MM.1S (cell line): ENCODE measurements around the gene TKT.
"Not testable (repeated sequence)": the region's sequence is repeated elsewhere in the genome, so short reads cannot be mapped to it uniquely, and the experiment has no call there.

Experiments
- DNase-seq: peaks from one replicate; pipeline ENCODE4 v3.0.0-alpha.2; 2015
- H2AFZ ChIP-seq: fragments of 300-600 bp; sonication (generic); 2 replicates; pipeline ENCODE4 v1.6.0; 2016; ENCODE audit warnings: antibody characterized with exemption, low read length
- H3F3A ChIP-seq: fragments of 300-600 bp; sonication (generic); 2 replicates; pipeline ENCODE4 v1.6.1; 2016; ENCODE audit warnings: mild to moderate bottlenecking, antibody characterized with exemption, low read length, moderate library complexity, mixed read lengths; ENCODE audit not compliant: insufficient read depth
- H3K27ac ChIP-seq: fragments of 300-600 bp; sonication (generic); 2 replicates; pipeline ENCODE4 v1.5.1; 2016; ENCODE audit warnings: mild to moderate bottlenecking, low read length
- H3K27me3 ChIP-seq: fragments of 300-600 bp; sonication (generic); replicated peaks from 2 replicates; pipeline ENCODE4 v1.6.0; 2016; ENCODE audit warnings: low read length; ENCODE audit not compliant: insufficient read depth
- H3K36me3 ChIP-seq: fragments of 300-600 bp; sonication (generic); replicated peaks from 2 replicates; pipeline ENCODE4 v1.6.1; 2016; ENCODE audit warnings: mild to moderate bottlenecking, low read length, mixed read lengths; ENCODE audit not compliant: insufficient read depth
- H3K4me1 ChIP-seq: fragments of 300-600 bp; sonication (generic); 2 replicates; pipeline ENCODE4 v1.6.1; 2016; ENCODE audit warnings: low read length, mixed read lengths
- H3K4me2 ChIP-seq: fragments of 300-600 bp; sonication (generic); 2 replicates; pipeline ENCODE4 v1.6.0; 2016; ENCODE audit warnings: low read depth, low read length
- H3K4me3 ChIP-seq: fragments of 300-600 bp; sonication (generic); 2 replicates; pipeline ENCODE4 v1.5.1; 2016; ENCODE audit warnings: low read length, mixed read lengths
- H3K79me2 ChIP-seq: fragments of 300-600 bp; sonication (generic); 2 replicates; pipeline ENCODE4 v1.6.1; 2016; ENCODE audit warnings: mixed run types, low read length, mixed read lengths
- H3K9ac ChIP-seq: fragments of 300-600 bp; sonication (generic); 2 replicates; pipeline ENCODE4 v1.6.1; 2016; ENCODE audit warnings: low read length, mixed read lengths
- H3K9me2 ChIP-seq: fragments of 300-600 bp; sonication (generic); replicated peaks from 2 replicates; pipeline ENCODE4 v1.6.1; 2016; ENCODE audit warnings: mild to moderate bottlenecking, low read length, mixed read lengths; ENCODE audit not compliant: insufficient read depth
- H3K9me3 ChIP-seq: fragments of 300-600 bp; sonication (generic); replicated peaks from 2 replicates; pipeline ENCODE4 v1.6.1; 2016; ENCODE audit warnings: mild to moderate bottlenecking, low read length, mixed read lengths; ENCODE audit not compliant: insufficient read depth
- H4K20me1 ChIP-seq: fragments of 300-600 bp; sonication (generic); 2 replicates; pipeline ENCODE4 v1.6.1; 2016; ENCODE audit warnings: mild to moderate bottlenecking, low read length, moderate library complexity, mixed read lengths; ENCODE audit not compliant: insufficient read depth
- EZH2 ChIP-seq: fragments of 300-600 bp; sonication (generic); optimal IDR thresholded peaks from 2 replicates; pipeline ENCODE3; 2017; ENCODE audit warnings: low read depth, mild to moderate bottlenecking, antibody characterized with exemption, low read length, mixed read lengths
- EZH2phosphoT487 ChIP-seq: fragments of 300-600 bp; sonication (generic); IDR thresholded peaks from 2 replicates; pipeline ENCODE4 v1.6.1; 2018; ENCODE audit warnings: antibody characterized with exemption, low read length
- TF ChIP-seq, protein P1 (sequence below): fragments of 300-600 bp; sonication (generic); IDR thresholded peaks from 2 replicates; pipeline ENCODE4 v1.5.1; 2016; ENCODE audit warnings: antibody characterized with exemption, low read length, mixed read lengths

The TKT gene

DNA sequence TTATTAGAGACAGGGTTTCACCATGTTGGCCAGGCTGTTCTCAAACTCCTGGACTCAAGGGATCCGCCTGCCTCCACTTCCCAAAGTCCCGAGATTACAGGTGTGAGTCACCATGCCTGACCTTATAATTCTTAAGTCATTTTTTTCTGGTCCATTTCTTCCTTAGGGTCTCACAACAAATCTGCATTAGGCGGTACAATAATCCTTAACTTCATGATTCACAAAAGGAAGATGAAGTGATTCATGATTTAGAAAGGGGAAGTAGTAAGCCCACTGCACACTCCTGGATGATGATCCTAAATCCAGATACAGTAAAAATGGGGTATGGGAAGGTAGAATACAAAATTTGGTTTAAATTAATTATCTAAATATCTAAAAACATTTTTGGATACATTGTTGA, 45.0 kb upstream of the TKT start:
- no peaks in the 10 kb centered on the region for H3K9me2 ChIP-seq
- H3K4me2 ChIP-seq = no peak overlapping the region
- no peaks in the 10 kb centered on the region for H4K20me1 ChIP-seq
- TF ChIP-seq EZH2 = no peak
- TF ChIP-seq EZH2phosphoT487 = no peak
- TF ChIP-seq, protein P1, sequence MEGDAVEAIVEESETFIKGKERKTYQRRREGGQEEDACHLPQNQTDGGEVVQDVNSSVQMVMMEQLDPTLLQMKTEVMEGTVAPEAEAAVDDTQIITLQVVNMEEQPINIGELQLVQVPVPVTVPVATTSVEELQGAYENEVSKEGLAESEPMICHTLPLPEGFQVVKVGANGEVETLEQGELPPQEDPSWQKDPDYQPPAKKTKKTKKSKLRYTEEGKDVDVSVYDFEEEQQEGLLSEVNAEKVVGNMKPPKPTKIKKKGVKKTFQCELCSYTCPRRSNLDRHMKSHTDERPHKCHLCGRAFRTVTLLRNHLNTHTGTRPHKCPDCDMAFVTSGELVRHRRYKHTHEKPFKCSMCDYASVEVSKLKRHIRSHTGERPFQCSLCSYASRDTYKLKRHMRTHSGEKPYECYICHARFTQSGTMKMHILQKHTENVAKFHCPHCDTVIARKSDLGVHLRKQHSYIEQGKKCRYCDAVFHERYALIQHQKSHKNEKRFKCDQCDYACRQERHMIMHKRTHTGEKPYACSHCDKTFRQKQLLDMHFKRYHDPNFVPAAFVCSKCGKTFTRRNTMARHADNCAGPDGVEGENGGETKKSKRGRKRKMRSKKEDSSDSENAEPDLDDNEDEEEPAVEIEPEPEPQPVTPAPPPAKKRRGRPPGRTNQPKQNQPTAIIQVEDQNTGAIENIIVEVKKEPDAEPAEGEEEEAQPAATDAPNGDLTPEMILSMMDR = no peak
- H3K36me3 ChIP-seq = peaks cover 3% of the 10 kb centered on the region; the same call in 1 of the 2 replicates
- H3K9ac ChIP-seq = no peak overlapping the region
- H3K4me3 ChIP-seq = no peak overlapping the region
- no peaks in the 10 kb centered on the region for H3K27me3 ChIP-seq
- no peaks in the 10 kb centered on the region for H3K79me2 ChIP-seq
- no peaks in the 10 kb centered on the region for H3F3A ChIP-seq
- no peaks in the 10 kb centered on the region for H3K4me1 ChIP-seq
- H3K27ac ChIP-seq = no peak overlapping the region
- DNase-seq = no peak
- no peak overlapping the region for H2AFZ ChIP-seq
- H3K9me3 ChIP-seq = no peaks in the 10 kb centered on the region

DNA sequence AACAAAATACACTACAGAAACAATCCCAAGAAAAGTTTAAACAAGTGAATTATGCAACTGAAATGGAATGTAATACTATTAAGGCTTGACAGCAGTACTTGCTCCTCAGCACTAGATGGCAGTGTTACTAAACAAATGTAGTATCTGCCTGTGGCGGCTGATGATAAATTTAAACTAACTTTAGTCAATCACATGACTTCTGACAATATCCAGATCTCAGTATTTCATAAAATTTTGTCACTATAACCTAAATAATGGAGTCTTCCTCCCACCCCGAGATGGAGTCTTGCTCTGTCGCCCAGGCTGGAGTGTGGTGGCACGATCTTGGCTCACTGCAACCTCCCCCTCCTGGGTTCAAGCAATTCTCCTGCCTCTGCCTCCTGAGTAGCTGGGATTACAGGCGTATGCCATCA, 43.8 kb upstream of the TKT start:
- H3K27me3 ChIP-seq, H3K9ac ChIP-seq, H3K9me2 ChIP-seq, H2AFZ ChIP-seq, H3K36me3 ChIP-seq, H3K79me2 ChIP-seq, H4K20me1 ChIP-seq, H3K27ac ChIP-seq, H3K4me2 ChIP-seq, H3K4me3 ChIP-seq, H3K4me1 ChIP-seq, H3F3A ChIP-seq, H3K9me3 ChIP-seq: not testable (repeated sequence)
- TF ChIP-seq, protein P1 = peak; percentile 79
- peak; percentile 61 for DNase-seq

DNA sequence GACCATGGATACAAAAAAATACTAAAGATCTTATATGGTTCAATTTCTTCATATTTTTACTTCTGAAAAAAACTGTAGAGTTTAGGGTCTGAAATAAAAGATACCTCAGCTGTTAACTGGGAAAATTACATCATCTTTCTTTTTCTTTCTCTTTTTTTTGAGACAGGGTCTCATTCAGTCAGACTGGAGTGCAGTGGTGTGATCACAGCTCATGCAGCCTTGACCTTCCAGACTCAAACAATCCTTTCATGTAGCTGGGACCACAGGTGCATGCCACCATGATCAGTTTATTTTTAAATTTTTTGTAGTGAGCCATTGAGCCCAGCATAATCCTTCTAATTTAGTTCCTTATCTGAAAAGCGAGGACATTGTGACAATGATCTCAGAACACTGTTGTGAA, 39.6 kb upstream of the TKT start:
- Histone ChIP-seq H3K27me3 (no peaks in the 10 kb centered on the region), H3K27ac (no peak overlapping the region), H3K4me3 (no peak overlapping the region), H3K4me1 (no peaks in the 10 kb centered on the region), H3K9me2 (no peaks in the 10 kb centered on the region), H3K79me2 (no peaks in the 10 kb centered on the region), H3K9me3 (no peaks in the 10 kb centered on the region), H3F3A (no peaks in the 10 kb centered on the region), H3K36me3 (no peaks in the 10 kb centered on the region), H3K9ac (no peak overlapping the region), H3K4me2 (no peak overlapping the region), H4K20me1 (no peaks in the 10 kb centered on the region), H2AFZ (no peak overlapping the region)
- TF ChIP-seq, protein P1 = no peak
- TF ChIP-seq EZH2phosphoT487 (no peak), EZH2 (no peak)
- no peak for DNase-seq

DNA sequence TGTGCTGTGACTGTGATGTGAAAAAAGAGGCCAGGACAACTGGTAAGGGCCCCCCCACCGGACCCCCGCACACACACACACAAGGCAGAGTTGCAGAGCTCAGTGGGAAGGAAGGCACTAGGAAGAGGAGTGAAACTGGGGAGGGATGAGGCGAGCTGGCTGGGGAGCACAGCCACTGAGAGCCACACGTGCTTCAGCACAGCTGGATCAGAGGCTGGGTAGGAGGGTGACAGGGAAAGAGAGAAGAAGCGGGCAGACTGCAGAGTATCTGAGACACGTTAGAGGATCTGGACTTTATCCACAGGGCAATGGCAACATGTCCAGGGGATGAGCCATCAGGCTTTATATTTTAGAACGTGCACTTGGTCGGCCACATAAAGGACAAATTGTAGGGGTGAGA, 38.0 kb upstream of the TKT start:
- Histone ChIP-seq H4K20me1 (no peaks in the 10 kb centered on the region), H3K4me2 (no peak overlapping the region), H3K27ac (no peak overlapping the region), H3F3A (no peaks in the 10 kb centered on the region), H3K9me3 (no peaks in the 10 kb centered on the region), H3K27me3 (no peaks in the 10 kb centered on the region), H3K79me2 (no peaks in the 10 kb centered on the region), H3K4me1 (no peaks in the 10 kb centered on the region), H2AFZ (no peak overlapping the region), H3K36me3 (no peaks in the 10 kb centered on the region), H3K4me3 (no peak overlapping the region), H3K9ac (no peak overlapping the region), H3K9me2 (no peaks in the 10 kb centered on the region)
- no peak for DNase-seq
- TF ChIP-seq EZH2phosphoT487 = no peak
- TF ChIP-seq EZH2 = no peak
- TF ChIP-seq, protein P1 = no peak
